GM21447 (cell line): Measurements from ENCODE around the gene NR4A1.

ENCODE experiments used
- ATAC-seq: cut with Tn5 transposase; IDR thresholded peaks from one replicate; pipeline ENCODE4 v1.9.1; 2021; ENCODE audit not compliant: unreplicated experiment

The NR4A1 gene

GRCh38 chr12:52076811-52077210, 25.6 kb downstream of the NR4A1 start:
- ATAC-seq, result no peak

DNA sequence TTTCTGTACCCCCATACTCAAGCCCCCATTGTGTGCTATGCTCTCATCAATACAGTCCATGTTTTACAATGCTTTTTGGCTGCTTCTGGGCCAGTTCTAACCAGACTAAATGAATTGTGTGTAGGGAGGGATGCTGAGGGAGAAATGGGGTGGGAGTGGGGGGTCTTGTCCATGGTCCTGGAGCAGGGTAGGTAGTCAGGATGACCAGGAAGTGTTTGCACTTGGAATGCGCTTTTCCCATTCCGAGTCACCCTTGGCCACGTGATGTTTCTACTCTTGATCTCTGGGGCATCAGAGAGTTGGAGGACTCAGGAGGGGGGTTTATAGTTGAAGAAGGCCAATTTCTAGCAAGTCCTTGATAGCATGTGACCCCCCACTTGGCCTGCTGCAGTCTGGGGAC, 27.0 kb downstream of the NR4A1 start:
- ATAC-seq, result no peak

DNA sequence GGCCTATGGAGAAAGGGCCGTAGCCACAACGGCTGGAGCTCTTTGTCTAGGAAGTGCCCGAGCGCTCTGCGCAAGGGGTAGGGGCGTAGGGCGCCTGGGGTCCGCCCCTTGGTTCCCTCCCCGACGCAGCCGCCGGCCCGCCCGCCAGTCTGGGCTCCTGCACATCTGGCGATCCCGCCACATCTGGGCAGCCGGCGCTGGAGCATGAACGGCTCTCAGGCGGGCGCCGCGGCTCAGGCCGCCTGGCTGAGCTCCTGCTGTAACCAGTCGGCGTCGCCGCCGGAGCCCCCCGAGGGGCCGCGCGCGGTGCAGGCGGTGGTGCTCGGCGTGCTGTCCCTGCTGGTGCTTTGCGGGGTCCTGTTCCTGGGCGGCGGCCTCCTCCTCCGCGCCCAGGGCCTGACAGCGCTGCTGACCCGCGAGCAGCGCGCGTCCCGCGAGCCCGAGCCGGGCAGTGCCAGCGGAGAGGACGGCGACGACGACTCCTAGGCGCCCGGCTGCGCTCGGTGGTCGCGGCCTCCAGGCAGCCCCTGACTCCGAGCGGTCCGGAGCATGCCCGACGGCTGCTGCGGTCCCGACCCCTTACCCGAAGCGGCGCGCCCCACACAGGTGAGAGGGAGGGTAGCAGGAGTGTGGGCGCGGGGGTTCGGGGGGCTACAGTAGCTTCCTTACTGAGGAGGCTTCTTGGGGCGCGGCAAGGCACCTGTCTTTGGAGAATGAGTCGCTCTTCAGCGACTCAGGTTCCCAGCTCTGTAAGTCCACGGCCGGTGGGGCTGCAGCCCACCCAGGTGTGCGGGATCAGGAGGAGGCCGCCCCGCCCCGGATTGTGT, 28.5 kb downstream of the NR4A1 start, which contains the start of gene SMIM41:
Gene SMIM41 (plus strand): TSS at position 129 of the 827 bp plus-strand sequence. CDS start 76 bp downstream, at position 205.
- ATAC-seq, result no peak

GRCh38 chr12:52080403-52081251, 29.4 kb downstream of the NR4A1 start:
- ATAC-seq, result no peak

GRCh38 chr12:52081263-52081733, 30.1 kb downstream of the NR4A1 start:
- ATAC-seq, result peak; percentile 72

DNA sequence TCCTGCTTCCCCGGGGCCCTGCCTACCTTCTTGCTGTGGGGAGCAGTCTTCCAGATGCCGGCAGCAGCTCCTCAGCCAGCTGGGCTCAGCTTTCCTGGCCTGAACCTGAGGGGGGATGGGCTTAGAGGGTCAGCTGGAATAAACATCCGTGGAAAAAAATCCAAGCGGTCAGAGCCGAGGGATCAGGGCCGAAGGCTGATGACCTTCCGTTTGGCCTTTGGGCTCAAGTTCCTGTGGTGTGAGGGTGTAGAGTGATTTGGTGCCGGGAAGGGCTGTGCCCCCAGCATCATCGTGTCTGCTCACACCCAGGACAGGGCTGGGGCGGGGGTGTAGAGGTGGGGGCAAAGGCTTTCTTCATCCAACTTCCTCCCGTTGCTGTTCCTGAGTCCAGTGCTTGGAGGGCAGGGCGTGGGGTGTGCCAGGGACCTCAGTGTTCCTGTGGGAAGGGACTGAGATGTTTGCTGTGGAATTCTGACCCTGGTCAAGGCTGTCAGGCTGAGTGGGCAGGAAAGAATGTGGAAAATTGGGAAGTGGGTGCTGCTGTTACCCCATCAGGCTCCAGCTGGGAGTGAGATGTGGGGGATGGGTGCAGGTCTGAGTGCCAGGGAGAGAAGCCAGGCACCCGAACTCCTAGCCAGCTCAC, 30.9 kb downstream of the NR4A1 start:
- ATAC-seq, result no peak

GRCh38 chr12:52082669-52082987, 31.4 kb downstream of the NR4A1 start:
- no peak for ATAC-seq

GRCh38 chr12:52082988-52083637, 31.9 kb downstream of the NR4A1 start:
- ATAC-seq, result no peak

DNA sequence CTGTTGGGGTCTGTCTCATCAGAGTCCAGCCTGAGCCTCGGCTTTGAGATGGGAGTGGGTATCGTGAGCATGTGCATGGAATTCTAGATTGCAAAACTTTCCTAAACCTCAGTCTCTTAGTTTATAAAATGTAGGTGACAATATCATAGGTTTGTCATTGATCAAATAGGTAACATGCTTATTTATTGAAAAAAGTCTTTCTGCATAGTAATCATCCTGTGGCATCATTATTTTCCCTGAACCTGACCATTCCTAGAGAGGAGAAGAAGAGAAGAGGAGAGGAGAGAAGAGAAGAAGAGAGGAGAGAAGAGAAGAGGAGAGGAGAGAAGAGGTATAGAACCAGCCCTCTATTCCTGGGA, 32.4 kb downstream of the NR4A1 start:
- ATAC-seq, result no peak

DNA sequence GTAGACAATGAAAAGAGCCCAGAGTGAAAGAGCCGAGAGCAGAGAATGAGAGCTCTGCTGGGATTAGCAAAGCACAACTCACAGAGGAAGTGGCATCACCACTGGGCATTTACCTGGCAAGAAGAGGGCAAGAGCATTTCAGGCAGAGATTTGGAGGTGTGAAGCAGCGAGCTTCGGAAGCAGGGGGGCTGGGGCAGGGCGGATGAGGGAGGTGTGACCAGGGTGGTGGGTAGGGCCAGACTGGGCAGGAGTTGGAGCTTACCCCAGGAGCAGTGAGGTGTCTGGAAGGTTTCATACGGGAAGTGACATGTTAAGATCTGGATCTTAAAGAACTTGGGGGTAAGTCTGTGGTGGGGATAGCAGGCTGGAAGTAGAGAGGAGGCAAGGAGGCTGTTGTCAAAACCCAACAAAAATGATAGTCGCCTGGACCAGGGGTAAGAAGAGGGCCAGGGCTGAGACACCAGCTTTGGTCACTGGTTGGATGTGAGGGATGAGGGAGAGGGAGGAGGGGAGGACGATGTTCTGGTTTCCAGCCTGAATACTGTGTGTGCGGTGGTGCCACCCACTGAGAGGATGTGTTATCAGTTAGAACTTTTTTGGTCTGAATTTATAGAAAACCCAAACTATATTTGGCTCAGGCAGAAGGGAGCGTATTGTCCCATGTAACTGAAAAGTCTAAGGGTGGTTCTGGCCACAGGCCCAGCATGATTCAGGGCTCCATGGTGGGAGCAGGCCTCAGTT, 33.4 kb downstream of the NR4A1 start:
- no peak for ATAC-seq

DNA sequence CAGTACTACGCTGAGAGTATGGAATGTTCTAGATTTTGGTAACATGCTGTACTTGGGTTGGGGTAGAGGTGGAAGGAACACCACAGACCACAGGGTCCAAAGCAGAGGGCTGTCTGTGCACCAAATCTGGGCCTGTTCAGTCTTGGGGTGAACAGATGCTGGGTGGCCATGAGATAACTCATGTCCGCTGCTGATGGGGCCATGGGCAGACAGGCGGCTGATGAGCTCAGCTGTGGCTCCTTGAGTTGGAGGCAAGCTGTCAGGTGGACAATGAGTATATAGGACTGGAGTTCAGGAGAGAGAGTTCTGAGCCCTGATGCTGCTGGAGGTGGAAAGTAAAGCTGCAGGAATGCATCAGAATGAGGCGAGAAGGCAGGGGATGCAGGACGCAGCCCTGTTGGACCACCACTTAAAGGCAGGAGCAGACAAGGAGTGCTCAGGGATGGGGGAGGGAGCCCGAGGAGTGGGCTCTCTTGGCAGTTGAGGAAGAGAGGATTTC, 34.5 kb downstream of the NR4A1 start:
- ATAC-seq, result no peak

DNA sequence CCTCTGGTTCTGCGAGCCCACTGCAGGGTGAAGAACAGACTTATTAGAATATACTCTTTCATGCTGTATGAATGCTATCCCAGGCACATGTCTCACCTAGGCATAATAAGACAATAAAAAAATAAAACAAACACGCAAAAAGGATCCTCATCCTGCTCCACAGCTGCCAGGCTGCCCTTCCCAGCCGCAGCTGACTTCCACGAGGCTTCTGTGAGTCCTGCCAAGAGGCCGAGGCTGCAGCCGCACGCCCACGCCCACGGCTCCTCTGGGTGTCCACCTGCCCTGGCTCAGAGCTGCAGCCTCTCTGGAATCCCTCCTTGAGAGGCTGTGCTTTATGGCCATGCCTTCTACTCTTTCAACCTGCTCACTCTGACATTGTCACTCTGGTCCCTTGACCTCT, 35.1 kb downstream of the NR4A1 start:
- ATAC-seq, result no peak

DNA sequence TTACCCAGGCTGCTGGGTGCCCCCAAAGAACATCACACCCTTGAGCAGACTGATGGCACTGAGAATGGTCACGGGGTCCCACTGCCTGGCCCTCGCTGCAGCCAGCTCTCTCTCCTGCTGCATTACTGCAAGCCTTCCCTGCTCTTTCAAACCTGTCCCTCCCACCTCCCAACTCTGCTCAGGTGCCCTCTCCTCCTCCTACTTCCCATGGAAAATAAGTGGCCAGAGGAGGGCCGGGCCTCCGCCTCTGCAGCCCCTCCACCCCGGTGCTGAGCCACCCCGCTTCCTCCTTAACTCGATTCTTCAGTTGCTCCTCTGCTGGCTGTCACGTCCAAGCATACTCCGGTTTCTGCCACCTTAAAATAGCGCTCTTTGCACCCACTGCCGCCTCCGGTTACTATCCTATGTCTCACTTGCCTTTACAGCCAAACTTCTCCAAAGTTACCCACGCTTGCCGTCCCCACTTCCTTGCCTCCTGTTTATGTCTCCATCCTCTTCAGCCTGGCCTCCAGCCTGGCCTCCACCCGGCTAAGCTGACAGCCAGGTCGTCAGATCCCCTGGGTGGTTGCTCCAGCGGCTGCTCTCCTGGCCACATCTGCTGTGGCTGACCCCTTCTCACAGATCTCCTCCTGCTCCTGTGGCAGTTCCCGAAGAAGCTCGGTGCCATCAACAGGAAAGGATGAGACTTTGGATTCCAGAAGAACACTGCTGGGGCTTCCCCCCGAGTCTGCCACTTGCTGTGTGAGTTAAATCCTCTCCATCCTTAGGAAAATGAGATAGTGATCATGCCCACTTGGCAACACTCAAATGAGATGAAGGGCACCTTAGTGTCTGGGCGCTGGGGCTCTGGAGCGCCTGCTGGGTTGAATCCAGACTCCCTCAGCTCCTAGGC, 35.9 kb downstream of the NR4A1 start:
- ATAC-seq, result no peak

DNA sequence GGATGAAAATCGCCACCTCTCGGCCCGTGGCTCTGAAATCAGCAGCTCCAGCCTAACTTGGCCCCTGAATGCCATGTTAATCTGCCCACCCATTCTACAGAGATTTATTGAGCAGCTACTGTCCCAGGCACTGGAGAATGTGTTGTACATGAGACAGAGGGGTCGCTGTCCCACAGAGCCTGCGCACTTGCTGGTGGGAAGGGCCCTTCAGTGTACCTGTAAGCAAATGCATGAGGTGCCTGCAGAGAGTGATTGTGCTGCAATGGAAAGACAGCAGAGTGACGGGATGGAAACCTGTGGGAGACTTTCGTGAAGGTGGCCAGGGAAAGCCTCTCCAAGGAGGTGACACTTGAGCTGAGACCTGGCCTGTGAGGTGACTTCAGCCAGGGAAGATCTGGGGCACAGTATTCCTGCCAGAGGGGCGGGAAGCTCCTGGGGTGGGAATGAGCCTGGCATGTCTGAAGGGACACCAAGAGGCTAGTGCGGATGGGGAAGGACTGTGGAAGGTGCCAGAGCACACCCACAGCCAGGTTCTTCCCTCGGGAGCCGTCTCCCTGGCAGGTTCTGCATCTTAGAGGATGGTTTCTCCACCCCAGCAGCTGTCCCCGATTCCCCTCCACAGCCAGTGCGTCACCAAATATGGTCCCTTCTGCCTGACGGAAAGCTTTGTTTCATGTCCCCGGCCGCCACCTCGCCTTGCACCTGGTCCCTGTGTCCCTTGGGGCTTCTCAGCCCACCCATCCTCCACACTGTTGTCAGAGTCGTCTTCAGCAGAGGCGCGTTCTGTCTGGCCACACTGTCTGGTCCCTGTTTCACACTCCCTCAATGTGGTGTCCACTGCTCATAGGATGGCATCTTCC, 36.9 kb downstream of the NR4A1 start:
- peak; percentile 83 for ATAC-seq

- ATAC-seq, result no peak
Measured at GRCh38 chr12:52089491-52089890, 38.2 kb downstream of the NR4A1 start.

DNA sequence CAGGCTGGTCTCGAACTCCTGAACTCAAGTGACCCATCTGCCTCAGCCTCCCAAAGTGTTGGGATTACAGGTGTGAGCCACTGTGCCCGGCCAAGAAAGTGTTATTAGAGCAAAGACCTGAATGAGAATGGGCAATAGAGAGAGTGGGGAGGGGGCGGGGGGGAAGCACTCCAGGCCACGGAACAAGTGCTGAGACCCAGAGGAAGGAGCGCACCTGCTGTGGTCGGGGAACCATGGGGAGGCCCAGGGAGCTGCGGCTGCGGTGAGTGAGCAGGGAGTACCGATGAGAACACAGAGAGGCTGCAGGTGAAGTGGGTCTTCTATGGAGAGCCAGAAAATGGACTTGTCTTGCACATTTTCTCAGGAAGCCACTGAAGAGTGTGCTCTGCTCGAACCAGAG, 39.0 kb downstream of the NR4A1 start:
- no peak for ATAC-seq

DNA sequence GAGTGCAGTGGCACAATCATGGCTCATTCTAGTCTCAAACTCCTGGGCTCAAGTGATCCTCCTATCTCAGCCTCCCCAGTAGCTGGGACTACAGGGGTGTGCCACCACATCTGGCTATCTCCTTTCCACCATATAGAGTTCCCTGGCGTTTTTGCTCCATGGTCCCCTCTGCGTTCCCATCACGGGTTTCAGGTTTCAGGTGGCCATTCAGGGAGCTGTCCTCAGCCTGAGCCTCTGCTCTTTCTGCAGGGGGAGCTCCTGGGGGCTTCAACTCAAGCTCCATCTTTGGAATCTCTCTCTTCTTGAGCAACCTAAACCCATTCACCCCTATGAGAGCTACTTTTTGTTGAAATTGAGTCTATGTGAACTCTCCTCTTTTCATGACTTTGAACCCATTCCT, 39.8 kb downstream of the NR4A1 start:
- no peak for ATAC-seq

GRCh38 chr12:52091869-52092268, 40.6 kb downstream of the NR4A1 start:
- ATAC-seq, result no peak
